Measurements from ENCODE around the gene GRAMD4.

GRAMD4 gene

GRCh38 chr22:46697811-46698515, 77.8 kb downstream of the GRAMD4 start:
- DNase-seq, result no peak

- no peak for DNase-seq
These were observed 78.9 kb downstream of the GRAMD4 start for GRCh38 chr22:46699091-46699490.

DNA sequence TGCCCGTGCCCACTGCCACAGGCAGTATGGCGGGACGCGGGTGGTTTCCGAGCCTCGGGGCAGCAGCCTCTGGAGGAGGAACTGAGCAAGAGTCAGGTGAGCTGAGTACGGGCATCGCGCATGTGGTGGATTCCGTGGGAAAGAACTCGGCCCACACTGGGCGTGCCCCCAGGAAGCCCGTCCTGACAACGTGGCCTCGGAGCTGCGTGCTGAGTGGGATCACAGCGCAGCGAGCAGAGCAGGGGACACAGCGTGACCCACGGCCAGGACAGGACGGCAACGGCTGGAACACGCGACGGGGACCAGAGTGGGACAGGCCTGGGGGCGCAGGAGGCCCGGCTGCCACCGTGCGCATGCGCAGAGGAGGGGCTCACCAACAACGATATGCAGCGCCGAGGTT, 81.1 kb downstream of the GRAMD4 start:
- no peak for DNase-seq

GRCh38 chr22:46703171-46703995, 83.2 kb downstream of the GRAMD4 start:
- no peak for DNase-seq

GRCh38 chr22:46703996-46704370, 83.8 kb downstream of the GRAMD4 start:
- DNase-seq, result no peak

GRCh38 chr22:46706060-46706459, 85.9 kb downstream of the GRAMD4 start:
- DNase-seq, result no peak

DNA sequence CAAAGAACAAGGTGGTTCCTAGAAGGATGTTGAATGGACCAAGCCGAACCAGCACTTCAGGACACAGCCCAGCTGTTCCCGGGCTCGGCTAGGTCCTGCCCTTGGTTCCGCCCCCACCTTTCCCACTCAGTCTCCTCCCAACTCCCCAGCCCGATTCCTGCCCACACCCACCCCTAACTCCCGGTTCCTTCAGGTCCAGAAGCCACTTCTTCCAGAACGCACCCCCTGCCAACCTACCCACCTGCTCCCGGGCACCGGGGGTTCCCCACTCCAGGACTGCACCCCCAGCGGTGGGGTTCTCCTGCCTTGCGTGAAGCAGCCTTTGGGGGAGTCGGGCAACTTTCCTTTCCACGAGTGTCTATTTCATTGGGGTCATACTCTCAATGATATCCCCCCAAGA, 87.1 kb downstream of the GRAMD4 start:
- DNase-seq, result no peak

DNA sequence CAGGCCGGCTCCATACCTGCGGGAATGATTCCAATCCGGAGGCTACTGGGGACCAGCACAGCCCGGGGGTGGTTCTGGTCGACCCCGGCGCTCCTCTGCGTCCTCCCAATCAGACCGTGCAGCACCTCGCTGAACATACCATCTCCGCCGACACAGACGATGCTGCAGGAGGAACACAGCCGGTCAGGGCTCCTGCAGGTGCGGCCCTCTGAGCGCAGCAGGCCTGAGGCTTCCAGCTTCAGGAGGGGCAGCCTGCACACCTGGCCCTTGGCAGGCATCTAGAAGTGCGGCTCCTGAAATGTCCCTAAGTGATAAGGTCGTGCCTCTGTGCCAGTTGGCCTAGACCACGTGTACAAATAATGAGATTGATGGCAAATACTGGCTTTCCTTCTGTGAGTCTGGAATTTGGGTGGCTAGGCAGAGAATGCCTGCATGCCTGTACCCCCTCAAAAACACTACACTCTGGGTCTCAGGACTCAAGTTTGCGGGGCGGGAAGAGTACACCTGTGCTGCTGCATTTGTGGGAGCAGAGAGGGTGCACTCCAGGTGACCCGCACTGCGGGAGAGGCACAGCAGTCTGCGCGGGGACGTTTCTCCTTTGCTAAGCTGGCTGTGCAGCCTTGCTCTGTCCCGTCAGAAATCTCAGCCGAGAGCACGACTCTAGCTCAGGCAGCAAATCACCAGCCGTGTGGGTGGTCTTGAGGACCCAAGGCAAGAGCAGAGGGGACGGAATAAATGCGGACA, 87.8 kb downstream of the GRAMD4 start:
- DNase-seq, result no peak

DNA sequence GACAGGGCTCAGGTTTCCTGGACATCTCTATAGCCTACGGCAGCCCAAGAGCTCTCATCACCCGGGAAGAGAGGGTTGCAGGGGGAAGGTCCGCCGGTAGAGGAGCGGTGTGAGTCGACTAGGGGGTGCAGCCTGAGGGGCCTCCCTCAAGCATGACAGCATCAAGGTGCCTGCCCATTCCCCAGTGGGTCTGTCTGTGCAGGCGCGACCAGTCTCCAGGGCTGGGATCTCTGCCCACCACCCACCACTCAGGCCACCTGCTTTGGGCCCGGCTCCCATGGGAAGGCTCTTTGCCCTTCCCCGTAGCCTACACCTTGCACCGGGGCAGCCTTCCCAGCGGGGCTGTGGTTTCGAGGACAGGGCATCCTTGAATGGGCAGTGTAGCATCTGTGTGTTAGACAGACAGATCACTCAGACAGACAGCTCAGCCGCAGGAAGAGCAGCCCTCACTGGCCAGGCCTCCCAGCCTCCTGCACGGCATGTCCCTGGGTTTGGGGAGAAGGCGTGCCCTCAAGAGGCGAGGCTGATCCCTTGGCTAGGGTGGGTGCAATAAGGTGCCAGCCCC, 88.7 kb downstream of the GRAMD4 start:
- no peak for DNase-seq

GRCh38 chr22:46710806-46711205, 90.6 kb downstream of the GRAMD4 start:
- no peak for DNase-seq

DNA sequence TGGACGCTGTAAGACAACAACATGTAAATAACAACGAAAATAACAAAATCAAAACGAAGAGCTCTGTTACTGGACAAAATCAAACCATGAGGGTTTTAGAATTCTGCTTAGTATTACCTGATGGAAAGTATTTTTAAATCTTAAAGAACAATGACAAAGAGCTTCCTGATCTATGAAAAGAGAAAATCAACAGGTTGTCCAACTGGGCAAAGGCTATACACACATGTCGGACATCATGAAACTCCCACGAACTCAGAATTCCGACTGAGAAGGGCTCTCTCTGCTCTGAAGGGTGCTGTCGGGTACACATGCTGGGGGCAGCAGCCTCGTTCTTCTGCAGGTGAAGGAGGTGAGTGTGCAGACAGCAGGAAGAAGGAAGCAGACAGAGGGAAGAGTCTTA, 92.1 kb downstream of the GRAMD4 start:
- no peak for DNase-seq

GRCh38 chr22:46714550-46714949, 94.4 kb downstream of the GRAMD4 start:
- no peak for DNase-seq

DNA sequence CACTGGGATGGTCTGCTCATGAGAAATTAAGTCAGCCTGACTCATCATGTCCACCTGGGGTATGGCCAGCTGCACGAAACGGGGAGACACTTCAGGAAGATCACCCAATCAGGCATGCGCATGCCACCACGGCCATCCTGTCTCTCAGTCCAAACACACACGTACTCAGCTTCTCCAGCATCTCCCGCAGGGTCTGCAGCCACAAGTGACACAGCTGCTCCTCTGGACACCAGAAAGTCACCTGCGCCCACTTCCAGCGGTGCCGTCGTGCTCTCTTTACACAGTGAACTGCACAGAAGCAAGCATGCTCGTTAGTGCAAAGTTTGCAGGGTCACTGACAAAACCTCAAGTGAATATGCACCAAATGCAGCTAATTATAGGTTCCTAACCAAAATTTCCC, 99.7 kb downstream of the GRAMD4 start:
- no peak for DNase-seq

- no peak for DNase-seq
These were observed 101.4 kb downstream of the GRAMD4 start for GRCh38 chr22:46721501-46722085.

- no peak for DNase-seq
These were observed 103.7 kb downstream of the GRAMD4 start for GRCh38 chr22:46723882-46724281.

GRCh38 chr22:46725096-46725495, 104.9 kb downstream of the GRAMD4 start:
- DNase-seq, result no peak

DNA sequence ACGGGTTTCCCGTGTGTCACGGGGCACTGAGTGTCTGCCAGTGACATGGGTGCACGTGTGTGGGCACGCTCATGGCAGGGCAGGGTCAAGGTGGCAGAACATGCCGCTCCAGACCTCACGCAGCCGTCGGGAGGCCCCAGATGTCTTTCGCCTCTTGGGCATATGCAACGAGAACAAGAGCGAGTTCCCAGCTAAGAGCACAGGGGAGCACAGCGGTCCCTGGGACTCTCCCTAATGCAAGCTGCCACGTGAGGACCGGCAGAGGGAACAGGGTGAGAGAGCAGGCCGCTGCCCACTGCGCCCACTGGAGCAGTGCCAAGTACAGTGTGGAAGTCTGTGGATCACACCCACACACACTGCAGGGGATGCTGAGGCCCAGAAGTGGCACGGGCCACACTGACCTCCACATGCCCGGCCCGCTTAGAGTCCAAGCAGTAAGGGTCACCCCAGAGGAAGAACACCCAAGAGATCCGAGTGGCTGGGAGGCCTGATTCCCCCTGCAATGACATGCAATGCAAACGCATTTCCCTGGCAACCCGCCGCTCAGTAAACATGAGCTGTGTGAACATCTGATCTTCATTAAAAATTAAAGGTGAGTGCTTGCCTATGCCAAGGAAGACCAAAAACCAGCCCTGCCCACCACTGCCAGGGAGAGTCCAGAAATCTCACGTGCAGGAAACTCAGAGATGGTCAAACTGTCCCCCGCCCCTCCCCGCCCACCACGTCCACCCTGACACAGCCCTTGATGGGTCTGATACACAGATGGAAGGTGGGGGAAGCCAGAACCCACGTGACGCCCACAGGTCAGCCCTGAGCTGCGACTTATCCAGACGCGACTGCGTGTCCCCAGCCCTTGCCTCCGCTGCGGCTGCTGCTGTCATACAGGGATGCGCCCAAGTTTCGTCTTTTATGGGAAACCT, 106.1 kb downstream of the GRAMD4 start:
- no peak for DNase-seq

DNA sequence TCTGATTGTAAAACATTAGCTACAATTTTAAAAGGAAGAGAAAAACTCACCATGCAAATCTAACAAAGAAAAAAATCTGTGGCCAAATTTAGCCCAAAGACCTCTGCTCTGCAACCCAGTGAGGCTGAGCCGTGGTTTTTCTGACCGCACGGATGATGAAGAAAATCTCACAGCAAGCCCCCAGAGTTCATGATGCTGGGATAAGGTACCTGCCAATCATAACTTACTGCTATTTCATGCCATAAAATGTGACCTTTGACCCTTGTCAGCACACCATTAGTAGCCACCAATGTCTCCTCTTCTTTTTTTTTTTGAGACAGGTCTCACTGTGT, 106.8 kb downstream of the GRAMD4 start:
- no peak for DNase-seq

GRCh38 chr22:46727813-46728364, 107.7 kb downstream of the GRAMD4 start:
- no peak for DNase-seq

- DNase-seq, result no peak
These were observed 108.3 kb downstream of the GRAMD4 start for GRCh38 chr22:46728470-46728869.
